ENCODE results near the gene CMIP.
A peak's percentile ranks its signal among the peaks of the same experiment; 100 is the strongest.
"Not testable (repeated sequence)": the region's sequence is repeated elsewhere in the genome, so short reads cannot be mapped to it uniquely, and the experiment has no call there.

Gene CMIP

DNA sequence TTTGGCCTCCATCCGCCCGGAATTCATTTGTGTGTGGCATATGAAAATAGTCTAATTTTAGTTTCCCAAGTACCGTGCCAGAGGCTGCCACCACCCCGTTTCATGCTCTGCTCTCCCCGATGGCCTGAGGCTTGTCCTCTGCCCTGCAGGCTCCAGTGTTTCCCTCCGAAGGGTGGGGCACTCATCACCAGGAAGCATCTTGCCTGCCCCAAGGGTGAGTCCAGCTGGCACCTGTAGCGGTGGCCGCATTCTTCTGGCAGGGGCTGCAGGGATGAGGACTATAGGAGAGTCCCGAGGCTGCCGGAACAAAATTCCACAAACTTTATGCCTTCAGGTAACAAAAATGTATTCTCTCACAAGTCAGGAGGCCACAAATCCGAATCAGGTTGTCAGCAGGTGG, 23.1 kb upstream of the CMIP start:
- no peak for DNase-seq (ENCODE audit: low read depth)

DNA sequence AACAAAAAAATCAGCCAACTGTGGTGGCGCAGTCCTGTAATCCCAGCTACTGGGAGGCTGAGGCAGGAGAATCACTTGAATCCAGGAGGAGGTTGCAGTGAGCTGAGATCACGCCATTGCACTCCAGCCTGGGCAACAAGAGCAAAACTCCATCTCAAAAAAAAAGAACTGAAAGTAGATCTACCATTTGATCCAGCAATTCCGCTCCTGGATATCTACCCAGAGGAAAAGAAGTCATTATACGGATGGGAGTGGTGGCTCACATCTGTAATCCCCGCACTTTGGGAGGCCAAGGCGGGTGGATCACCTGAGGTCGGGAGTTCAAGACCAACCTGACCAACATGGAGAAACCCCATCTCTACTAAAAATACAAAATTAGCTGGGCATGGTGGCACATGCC, 22.5 kb upstream of the CMIP start:
- DNase-seq (ENCODE audit: low read depth) = not testable (repeated sequence)

DNA sequence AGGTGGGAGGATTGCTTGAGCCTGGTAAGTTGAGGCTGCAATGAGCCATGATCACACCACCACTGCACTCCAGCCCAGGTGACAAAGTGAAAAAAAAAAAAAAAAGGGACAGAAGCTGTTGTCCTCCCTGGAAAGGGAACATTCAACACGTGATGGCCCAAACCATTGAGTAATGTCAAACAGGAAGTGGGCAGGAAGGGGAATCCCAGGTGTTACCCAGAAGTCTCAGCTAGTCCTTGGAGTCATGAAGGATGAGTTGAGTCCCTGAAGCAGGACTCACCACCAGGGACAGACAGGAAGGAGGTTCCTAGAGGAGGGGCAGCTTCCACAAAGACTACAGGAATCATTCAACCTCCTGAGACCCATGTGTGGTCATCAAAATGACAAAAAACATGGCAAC, 19.8 kb upstream of the CMIP start:
- DNase-seq (ENCODE audit: low read depth) = no peak

DNA sequence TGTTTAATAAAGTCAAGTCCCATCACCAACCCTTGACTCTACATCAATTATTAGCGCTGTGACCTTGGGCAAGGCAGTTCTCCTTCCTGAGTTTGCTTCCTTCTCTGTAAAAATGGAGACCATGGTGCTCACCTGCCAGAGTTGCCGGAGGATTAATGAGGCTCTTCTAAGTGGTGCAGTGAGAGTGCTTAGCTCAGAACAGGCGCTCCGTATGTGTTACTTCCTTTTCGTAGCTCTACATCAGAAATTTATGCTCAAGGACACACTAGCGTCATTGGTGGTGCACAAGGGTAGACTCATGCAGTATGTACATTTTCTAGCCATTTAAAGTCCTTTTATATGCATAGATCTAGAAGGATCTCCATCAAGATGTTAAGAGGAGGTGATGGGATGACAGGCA, 17.4 kb upstream of the CMIP start:
- no peak for DNase-seq (ENCODE audit: low read depth)

DNA sequence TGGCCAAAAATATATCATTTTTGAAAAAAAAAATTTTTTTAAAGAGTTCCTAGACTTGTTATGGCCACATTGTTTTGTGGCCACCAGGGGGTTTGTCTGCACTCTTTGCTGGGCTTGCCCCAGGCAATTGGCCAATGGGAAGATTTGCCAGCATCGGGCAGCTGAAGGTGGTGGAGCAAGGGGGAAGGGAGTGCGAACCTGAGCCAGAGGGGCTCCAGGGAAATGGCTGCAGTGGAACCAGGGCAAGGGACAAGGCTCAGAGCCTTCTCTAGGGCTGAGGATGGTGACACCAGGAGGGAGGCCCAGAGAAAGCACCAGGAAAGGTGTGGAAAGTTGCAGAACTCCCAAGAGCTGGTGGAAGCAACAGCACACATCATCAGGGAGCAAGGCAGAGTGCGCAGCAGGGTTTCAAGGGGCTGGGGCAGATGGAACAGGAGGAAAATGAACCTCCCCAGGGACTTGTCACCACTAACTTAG, 15.5 kb upstream of the CMIP start:
- DNase-seq (ENCODE audit: low read depth) = peak; percentile 22

DNA sequence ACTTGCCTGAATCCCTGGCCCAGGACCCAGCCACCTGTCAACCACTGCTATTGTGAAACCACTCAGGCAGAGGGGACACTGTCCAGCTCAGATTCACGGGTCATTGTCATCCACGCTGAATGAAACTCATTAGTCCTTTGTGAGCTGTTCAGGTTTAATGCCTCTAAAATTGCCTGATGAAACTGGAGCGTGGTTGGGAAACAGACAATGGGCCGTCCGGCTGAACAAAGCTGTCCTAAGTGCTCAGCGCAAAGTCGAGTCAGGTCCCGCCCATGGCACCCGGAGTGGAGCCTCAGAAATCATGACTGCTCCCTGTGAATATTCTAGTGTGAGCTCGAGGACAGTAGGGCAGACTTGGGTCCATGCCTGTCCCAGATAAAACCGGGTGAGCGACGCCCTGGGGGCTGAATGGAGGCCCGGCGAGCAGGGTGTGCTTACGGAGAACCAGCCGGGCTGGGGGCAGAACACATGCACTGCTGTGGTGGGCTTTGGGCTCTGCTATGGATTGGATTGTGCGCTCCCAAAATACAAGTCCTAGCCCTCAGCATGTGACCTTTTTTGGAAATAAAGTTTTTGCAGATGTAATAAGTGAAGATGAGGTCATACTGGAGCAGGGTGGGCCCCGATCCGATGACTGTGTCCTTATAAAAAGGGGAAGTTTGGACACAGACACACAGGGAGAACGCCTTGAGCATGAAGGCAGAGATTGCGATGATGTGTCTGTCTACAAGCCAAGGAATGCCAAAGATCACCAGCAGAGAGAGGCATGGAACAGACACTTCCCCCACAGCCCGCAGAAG, 12.9 kb upstream of the CMIP start:
- DNase-seq (ENCODE audit: low read depth) = peak; percentile 76

DNA sequence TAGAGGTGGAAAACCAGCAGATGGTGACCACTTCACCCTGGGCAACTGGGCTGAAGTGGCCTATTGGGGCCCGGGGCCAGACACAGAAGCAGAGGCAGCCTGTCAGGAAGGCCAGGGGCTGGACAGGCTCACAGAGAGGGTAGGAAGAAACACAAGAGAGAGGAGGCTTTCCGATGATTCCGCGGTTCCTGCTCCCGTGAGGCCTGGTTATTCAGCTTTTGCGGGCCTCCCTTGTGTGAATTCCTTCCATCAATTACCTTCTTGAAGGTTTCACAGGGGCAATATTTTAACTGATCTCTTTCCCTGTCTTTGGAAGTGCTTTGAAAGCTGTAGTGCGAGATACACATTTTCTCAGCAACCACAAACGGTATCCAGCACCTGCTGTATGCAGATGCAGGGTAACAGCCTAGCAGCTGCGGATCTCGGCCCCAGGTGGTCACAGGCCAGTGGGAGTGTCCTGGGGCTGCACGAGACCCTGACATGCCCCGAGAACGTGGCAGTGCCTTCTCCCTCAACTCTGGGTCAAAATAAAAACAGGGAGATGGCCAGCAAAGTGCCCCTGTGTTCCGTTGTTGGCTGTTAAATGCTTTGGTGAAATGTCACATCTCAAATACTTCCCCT, 11.6 kb upstream of the CMIP start:
- DNase-seq (ENCODE audit: low read depth) = no peak

DNA sequence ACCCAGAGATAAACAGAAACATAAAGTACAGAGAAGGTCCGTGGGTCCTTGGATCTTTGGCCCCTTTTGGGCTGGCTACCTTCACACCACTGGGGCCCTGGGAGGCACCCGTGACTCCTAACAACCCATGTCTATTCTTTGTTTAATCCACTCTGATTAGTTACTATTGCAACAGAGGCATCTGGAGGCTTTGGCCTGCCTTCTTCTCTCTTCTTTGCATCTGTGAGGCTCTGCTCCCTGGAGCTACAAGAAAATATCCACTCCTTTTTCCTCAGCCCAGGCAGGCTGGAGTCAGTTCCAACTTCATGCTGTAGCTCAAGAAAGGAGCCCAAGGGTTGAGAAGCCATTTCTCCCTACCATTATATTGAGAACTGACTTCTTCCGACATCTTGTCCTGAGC, 9.5 kb upstream of the CMIP start:
- DNase-seq (ENCODE audit: low read depth) = no peak

DNA sequence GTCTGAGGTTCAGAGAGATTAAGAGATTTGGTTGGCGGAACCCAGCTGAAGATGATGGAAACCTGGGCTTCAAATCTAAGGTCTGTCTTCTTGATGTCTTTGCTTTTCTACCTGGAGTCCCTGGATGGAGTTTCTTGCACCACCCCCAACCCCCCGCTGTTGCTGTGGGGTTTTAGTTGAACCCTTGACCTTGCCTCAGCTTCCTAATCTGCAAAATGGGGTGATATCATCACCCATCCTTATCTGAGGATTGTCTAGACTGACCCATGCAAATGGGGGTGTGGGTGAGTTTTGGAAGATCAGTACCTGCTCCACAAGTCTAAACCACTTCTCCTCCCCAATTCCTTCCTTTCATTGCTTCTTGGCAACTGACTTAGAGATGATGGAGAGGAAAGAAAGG, 9.0 kb upstream of the CMIP start:
- no peak for DNase-seq (ENCODE audit: low read depth)

DNA sequence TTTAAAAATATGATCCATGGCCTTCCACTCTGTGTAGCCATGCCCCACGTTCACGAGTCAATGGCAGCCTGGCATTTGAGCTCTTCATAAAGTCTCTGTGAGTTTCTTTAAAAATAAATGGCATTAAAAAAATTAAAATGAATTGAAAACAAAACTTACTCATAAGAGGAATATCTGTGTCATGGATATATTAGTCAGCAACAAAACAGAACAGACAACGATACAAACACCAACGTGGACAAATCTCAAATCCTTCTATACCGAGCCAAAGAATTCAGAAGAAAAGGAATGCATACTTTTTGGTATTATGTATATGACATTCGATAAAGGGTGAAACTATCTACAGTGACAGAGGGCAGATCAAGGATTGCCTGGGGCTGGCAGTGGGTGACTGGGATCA, 8.2 kb upstream of the CMIP start:
- DNase-seq (ENCODE audit: low read depth) = no peak

DNA sequence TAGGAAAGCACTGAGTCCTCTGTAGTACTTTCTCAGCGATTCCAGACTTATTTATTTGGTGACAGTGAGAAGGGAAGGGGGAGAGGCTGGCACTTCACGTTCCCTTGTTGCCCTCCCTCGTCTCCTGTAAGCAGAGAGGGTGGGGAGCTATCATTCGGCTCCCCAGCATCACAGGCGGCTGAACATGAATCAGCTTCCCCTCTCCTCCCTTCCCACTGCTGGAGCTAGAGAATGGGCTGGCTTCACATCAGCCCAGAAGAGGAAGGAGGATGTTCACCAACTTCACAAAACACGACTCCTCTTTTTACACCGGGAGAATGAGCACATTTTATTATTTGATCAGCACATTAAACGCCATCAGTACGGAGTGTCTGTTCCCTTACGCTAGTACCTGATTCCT, 6.7 kb upstream of the CMIP start:
- DNase-seq (ENCODE audit: low read depth) = no peak

DNA sequence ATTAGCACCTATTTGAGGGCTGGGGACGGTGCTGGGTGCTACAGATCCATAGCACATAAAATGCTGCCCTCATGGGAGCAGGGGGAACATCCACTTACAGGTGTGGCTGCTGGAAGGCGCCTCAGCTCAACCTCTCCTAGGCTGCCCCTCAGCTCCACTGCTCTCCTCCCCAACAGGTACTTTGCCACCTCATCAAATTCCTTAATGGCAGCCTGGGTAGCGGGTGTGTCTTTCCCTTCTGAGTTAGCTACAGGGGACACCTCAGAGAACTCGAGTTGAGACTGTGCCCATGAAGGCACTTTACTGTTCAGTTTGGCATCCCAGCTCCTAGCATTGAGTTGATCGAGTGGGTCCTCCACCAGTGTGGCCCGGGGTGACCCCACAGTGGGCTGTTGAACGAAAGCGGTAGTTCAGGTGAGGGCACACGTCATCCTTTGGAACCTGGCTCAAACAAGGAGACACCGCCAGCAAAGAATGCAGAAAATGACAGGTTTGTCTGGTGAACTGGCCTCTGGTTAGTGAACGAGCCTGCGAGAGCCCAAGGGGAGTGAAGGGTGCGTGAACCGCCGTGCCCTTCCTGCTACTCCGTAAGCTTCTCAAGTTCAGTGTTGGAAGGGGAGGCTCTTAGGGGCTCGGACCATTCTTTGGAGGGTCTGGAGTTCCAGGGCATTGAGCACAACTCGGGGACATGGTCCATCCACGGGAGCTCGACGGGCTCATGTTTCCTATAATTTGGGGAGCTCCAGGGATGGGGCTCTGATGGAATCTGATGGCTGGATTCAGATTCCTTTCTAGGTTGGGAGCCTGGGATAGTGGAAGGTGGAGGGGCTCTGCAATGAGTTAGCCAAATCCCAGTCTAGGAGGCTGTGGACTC, 3.5 kb upstream of the CMIP start:
- DNase-seq (ENCODE audit: low read depth) = no peak

DNA sequence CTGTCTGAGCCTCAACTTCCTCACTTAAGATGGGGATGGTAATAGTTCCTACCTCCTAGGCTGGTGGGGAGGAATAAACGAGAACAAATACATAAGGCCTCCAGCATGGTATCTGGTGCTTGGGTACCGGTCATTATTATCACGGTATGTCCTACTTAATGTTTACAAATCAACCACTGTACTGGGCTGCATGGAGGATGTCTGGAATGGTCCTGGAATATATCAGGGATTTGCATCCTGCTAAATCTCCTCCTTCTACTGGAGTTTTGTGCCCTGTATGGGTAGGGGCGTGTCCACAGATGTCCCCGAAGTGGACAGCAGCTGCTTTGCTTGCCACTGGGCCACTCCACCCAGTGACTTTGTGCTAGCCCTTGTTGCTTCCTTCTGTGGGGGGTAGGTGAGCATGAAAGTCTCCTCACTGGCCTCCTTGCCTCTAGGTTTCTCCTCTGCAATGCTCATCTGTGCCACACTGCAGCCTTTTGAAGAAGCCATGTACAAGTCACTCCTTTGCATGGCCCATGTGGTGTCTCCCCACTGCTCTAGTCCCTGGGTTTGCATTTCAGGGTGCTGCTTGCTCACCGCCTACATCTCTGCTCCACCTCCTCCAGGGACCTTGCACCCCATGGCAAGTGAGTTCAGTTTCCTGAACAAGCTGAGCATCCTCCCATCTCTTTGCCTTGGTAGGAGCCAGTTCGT, 2.2 kb upstream of the CMIP start:
- DNase-seq (ENCODE audit: low read depth) = no peak

DNA sequence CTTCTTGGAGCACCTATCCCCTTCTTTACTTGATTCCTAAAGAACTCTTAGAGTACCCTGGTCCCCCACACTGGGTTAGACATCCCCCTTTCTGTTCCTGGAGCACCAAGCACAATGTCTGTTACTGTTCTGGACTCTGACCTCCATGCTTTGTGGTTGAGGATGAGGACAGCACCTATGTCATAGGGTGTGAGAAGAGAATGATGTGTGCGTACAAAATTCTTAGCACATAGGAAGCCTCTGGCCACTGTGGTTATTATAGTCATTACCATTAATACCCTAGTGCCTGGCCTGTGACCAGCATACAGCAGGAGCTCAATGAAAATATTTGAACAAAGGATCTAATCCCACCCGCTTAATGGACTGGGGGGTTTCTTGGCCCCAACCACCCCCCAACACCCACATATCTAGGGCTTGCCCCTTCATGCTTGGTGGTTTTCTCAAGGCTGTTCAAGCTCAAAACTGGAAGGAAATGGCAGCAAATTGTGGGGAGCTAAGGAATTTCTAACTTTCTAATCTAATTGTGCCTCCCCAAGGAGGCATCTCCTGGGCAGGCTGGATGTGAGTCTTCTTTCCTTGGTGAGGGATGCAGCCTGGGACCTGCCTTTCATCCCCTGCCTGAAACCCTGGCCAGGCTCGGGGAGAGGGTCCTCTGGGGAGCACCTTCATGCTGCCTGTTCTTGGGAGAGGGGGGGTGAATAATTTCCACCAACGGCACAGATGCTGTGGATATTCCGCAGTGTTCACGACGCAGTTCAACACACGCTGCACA, 1.5 kb upstream of the CMIP start:
- DNase-seq (ENCODE audit: low read depth) = no peak

DNA sequence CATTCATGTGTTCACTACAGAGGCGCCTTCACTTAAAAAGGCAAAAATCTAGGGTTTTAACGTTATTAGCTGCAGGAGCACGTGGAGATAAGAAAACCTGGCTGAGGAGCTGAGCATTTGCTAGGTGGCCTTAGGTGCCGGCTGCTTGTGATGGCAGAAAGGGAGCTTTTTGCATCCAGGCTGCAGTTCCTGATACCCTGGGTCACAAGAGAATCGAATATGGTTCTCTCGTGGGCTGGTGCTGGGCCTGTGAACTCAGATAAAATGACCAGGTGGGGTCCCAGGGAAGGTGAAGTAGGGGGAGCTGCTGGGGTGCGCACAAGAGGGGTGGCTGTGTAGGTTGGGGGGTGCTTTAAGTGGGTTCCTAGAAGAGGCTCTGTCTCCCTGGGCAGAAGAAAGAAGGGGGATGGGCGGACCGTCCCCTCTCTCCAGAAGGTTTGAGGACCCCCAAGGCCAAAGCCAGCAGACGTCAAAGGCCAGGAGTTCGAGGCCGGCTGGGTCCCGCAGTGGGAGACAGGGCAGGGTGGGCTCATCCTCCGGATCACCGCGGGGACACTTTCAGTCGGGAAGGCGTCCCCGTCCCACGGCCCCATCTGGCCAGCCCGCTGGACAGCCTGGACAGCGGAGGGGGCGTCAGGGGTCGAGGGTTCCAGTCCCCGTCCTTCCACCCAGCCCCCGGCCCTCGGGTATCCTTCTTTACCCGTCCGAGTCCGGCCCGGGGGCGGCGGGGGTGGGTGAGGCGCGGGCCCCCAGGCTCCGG, 740 bp upstream of the CMIP start:
- DNase-seq (ENCODE audit: low read depth) = no peak

DNA sequence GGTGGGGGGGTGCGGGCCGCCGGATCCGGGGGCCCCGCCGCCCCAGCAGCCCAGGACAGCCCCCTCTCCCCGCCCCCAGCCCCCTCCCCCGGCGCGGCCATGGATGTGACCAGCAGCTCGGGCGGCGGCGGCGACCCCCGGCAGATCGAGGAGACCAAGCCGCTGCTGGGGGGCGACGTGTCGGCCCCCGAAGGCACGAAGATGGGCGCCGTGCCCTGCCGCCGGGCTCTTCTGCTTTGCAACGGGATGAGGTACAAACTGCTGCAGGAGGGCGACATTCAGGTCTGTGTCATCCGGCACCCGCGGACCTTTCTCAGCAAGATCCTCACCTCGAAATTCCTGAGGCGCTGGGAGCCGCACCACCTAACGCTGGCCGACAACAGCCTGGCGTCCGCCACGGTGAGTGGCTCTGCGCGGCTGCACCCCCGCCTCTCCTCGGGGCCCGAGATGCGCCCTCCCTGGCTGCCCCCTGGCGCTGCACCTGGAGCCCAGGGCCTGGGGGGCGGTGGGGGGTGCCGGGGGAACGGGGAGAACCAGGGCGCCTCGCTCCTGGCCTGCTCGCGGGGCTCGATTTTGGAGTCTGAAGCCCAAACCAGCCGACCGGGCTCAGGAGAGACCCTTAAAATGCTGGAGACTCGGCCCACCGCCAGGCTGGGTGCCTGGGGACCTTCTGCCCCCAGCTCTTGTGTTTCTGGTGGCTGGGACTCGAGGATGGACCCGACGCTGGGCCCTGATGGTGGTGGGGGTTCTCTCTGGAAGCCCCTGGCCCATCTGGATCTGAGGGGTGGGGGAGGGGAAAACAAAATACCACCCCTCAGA, 744 bp downstream of the CMIP start:
- DNase-seq (ENCODE audit: low read depth) = no peak

DNA sequence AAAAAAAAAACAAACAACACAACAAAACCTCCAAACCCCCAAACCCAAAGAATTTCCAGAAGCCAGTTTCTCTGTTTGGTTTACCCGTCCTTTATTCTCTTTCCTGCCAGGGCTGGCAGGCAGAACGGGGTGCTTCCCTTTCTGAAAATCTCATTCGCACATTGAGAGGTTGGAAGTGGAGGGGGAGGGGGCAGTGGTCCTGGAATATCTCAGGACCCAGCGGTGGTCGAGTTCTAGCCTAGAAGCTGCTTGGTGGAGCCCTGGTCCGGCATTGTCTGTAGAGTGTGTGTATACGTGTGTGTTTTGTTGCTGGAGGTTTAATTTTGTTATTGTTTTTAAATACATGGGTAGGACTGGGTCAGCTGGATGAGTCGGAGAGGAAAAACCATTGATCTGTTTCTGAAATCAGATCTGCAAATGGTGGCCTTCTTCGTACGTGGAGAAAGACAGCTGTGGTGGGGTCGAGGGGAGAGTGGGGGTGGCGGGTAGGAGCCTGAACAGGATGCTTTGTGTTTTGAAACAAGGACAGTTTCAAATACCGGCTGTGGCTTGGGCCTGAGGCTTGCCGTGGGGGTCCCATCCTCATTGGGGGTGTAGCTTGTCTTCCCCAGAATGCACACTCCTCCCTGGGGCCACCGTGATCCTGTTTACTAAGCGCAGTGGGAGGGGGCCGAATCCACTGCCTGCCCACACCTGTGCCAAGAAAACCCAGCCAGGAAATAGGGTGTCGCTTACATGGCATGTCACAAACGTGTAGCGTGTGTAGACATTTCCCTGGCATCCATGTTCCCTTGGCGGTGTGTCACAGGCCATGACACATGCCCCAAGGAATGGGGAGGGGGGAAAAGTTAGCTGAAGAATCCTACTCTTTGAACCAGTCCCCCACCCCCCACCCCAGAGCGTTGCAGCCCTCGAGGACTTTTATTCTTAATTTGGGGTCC, 1.6 kb downstream of the CMIP start:
- no peak for DNase-seq (ENCODE audit: low read depth)

DNA sequence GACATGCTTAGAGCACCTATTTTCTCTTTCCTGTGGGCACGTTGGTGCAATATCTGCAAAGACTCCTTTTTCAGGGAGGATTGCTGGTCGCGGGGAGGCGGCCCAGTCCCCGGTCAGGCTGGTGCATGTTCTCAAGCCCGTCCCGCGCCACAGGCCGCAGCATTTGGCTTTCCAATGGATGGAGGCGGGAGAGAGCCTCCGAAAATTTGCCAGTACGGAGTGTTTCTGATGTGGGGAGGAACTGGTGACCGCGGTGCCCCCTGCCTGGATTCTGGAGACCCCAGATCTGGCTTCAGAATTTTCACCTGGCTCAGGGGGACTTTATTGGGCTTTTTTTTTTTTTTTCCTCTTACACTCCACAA, 2.3 kb downstream of the CMIP start:
- DNase-seq (ENCODE audit: low read depth) = no peak

All from fibroblast of the conjunctiva (primary cell).